Upper lobe of left lung (tissue), 4 donors: ENCODE measurements around the gene CDH22.

Source experiments
- CTCF ChIP-seq, 6 experiments: fragments of 450-650 bp in 4 of 6; fragments of 200-600 bp in 2 of 6; sonication (generic) in 2 of 6; IDR thresholded peaks; one replicate each; pipeline ENCODE4 v1.5.1; 2016 to 2019; ENCODE audit warnings: antibody characterized with exemption in 6 of 6
- EP300 ChIP-seq, 4 donors: sonication (generic); formaldehyde crosslinking; IDR thresholded peaks; one replicate each; pipeline ENCODE4 v1.5.1; 2017; ENCODE audit warnings: antibody characterized with exemption in 4 of 4, control low read depth in 2 of 4
- POLR2AphosphoS5 ChIP-seq, 2 donors: sonication (generic); formaldehyde crosslinking; IDR thresholded peaks; one replicate each; pipeline ENCODE4 v1.5.1; 2017; ENCODE audit warnings: antibody characterized with exemption in 2 of 2

- TF ChIP-seq CTCF (IDR thresholded peaks at IDR 0.05) (no peak), POLR2AphosphoS5 (IDR thresholded peaks at IDR 0.05) (no peak), EP300 (IDR thresholded peaks at IDR 0.05) (no peak)
Observed at GRCh38 chr20:46357030-46357514, 48.8 kb upstream of the CDH22 start.
